HL-60 (cell line): ENCODE results near the gene TMEM129.

Experiments
- GABPA ChIP-seq: IDR thresholded peaks from 2 replicates; pipeline ENCODE4 v1.6.1; 2012; ENCODE audit warnings: low read depth
- POLR2AphosphoS5 ChIP-seq: IDR thresholded peaks from 2 replicates; pipeline ENCODE4 v1.6.1; 2012; ENCODE audit warnings: low read depth
- SPI1 ChIP-seq: IDR thresholded peaks from 2 replicates; pipeline ENCODE4 v1.6.1; 2012; ENCODE audit warnings: low read depth, mild to moderate bottlenecking, borderline replicate concordance
- TF ChIP-seq, protein P1 (sequence below): IDR thresholded peaks from one replicate; pipeline ENCODE4 v1.5.1; 2011; ENCODE audit warnings: low read length, control low read depth, inconsistent platforms; ENCODE audit not compliant: insufficient read depth
- TF ChIP-seq, protein P2 (sequence below): IDR thresholded peaks from 2 replicates; pipeline ENCODE4 v1.6.1; 2012; ENCODE audit warnings: low read depth; ENCODE audit not compliant: insufficient replicate concordance

DNA sequence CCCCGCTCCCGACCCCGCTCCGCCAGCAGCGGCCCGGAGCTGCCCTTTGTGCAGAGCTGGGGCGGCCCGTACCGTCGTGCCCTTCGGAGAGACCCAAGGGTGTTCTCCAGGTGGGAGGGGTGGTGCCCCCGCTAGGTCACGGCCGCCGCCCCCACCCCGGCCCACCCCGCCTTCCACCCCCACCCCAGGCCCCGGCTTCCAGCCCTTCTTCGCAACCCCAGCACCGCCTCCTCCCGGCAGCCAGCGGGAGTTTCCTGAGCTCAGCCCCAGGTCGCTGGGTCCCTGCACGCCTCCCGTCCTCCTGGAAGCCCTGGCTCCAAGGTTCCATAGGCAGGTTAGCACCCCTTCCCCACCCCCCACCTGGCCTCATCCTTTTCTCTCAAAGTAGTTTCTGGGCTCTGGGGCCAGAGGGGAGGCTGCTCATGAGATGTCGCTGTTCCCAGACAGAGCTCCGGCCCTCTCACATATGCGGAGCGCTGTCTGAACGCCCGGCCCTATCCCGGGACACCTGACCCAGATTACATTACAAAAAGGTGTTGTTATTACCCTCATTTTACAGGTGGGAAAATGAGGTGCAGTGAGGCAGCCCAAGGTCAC is 46.7 kb upstream of the TMEM129 start:
- TF ChIP-seq, protein P1, sequence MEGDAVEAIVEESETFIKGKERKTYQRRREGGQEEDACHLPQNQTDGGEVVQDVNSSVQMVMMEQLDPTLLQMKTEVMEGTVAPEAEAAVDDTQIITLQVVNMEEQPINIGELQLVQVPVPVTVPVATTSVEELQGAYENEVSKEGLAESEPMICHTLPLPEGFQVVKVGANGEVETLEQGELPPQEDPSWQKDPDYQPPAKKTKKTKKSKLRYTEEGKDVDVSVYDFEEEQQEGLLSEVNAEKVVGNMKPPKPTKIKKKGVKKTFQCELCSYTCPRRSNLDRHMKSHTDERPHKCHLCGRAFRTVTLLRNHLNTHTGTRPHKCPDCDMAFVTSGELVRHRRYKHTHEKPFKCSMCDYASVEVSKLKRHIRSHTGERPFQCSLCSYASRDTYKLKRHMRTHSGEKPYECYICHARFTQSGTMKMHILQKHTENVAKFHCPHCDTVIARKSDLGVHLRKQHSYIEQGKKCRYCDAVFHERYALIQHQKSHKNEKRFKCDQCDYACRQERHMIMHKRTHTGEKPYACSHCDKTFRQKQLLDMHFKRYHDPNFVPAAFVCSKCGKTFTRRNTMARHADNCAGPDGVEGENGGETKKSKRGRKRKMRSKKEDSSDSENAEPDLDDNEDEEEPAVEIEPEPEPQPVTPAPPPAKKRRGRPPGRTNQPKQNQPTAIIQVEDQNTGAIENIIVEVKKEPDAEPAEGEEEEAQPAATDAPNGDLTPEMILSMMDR: peak; percentile 25
- TF ChIP-seq POLR2AphosphoS5 (no peak), GABPA (no peak), SPI1 (no peak)
- TF ChIP-seq, protein P2, sequence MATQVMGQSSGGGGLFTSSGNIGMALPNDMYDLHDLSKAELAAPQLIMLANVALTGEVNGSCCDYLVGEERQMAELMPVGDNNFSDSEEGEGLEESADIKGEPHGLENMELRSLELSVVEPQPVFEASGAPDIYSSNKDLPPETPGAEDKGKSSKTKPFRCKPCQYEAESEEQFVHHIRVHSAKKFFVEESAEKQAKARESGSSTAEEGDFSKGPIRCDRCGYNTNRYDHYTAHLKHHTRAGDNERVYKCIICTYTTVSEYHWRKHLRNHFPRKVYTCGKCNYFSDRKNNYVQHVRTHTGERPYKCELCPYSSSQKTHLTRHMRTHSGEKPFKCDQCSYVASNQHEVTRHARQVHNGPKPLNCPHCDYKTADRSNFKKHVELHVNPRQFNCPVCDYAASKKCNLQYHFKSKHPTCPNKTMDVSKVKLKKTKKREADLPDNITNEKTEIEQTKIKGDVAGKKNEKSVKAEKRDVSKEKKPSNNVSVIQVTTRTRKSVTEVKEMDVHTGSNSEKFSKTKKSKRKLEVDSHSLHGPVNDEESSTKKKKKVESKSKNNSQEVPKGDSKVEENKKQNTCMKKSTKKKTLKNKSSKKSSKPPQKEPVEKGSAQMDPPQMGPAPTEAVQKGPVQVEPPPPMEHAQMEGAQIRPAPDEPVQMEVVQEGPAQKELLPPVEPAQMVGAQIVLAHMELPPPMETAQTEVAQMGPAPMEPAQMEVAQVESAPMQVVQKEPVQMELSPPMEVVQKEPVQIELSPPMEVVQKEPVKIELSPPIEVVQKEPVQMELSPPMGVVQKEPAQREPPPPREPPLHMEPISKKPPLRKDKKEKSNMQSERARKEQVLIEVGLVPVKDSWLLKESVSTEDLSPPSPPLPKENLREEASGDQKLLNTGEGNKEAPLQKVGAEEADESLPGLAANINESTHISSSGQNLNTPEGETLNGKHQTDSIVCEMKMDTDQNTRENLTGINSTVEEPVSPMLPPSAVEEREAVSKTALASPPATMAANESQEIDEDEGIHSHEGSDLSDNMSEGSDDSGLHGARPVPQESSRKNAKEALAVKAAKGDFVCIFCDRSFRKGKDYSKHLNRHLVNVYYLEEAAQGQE: no peak
